ENCODE results near the gene HLA-DMA. TPM values are rescaled to one million over a fixed set of nuclear protein-coding genes. Genes with fewer than 3 reads are reported as not detected.

Gene HLA-DMA
- total and polyA plus RNA-seq, 9 of the 15 experiments (the other 6 are each of a cell fraction or from before 2014, with no cell fraction given), result 0.13 to 0.83 (median 0.51) TPM

DNA sequence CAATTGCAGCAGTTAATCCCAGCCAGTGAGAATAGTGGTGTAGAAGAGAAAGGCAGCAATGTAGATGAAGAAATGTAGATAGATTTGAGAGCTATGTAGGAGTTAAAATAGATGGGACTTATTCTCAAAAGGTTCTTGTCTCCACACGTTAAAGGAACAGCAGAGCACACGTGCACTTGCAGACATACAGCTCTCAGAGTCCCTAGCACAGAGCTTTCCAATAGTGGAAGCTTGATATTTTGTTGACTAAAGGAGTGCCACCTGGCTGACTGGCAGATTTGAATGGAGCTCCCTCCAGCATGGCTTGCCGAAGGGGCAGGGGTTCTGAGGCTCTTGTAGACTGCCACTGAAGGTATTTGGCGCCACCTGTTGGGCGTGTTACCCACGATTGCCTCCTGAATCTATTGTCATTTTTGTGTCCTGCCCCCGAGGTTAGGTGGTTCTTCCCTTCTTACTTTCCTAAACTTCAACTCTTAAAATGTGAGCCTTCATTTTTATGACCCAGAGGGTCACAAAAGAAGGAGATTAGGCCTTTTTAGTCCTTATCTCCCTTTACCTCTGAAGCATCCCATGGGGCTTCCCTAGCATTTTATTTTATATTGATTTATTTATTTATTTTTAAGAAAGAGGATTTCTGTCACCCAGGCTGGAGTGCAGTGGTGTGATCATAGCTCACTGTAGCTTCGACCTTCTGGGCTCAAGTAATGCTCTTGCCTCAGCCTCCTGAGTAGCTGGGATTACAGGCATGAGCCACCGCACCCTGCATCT, 31.9 kb upstream of the HLA-DMA start:
- H4K20me1 ChIP-seq (replicated peaks; ENCODE audit: control insufficient read depth, insufficient read depth, low read length), result peaks cover 29% of the 10 kb centered on the region
- no peak overlapping the region for H3K4me3 ChIP-seq
- H3K4me2 ChIP-seq (ENCODE audit: insufficient read depth, low read length), result no peak overlapping the region
- peaks cover 0 to 6% of the 10 kb centered on the region in 2 experiments; a peak in 2 of 5 replicates for H3K4me1 ChIP-seq (replicated peaks in 1 of 2; ENCODE audit: control insufficient read depth in 2 of 2, insufficient read depth in 2 of 2, low read length in 2 of 2)
- H3K27me3 ChIP-seq (ENCODE audit: control insufficient read depth in 2 of 2, insufficient read depth in 2 of 2, low read length in 2 of 2), result peaks cover 8 to 15% of the 10 kb centered on the region in 2 experiments; a peak in 3 of 5 replicates
- no TSS peak for BruUV-seq (replicated peaks)
- peaks cover 24% of the 10 kb centered on the region for H3K36me3 ChIP-seq (ENCODE audit: control insufficient read depth, insufficient read depth, low read length)
- ATAC-seq (peak; percentile 75), DNase-seq (ENCODE audit: extremely low read depth in 1 of 4, low spot score in 3 of 4) (peak; percentile 80 to 93 (median 80)), FAIRE-seq (peak; percentile 92)
- no peaks in the 10 kb centered on the region for H3K79me2 ChIP-seq (ENCODE audit: control insufficient read depth, insufficient read depth, low read length)
- in situ Hi-C loops (cut with MboI), result loop anchor here (5.0 to 10.0 kb wide), 2 partner anchors 50 to 98 kb away; no protein-coding TSS in a partner anchor
- H3K27ac ChIP-seq (ENCODE audit: extremely low read depth, low read depth, low read length), result no peak overlapping the region
- ChIA-PET POLR2A (interaction anchor here (0.6 to 12.5 kb wide), 15 partner anchors 13 to 930 kb away, joined by 3 to 384 read pairs (median 4); partner anchors contain the start of genes BRD2, HLA-DMB, TAP1 and TAP2), CTCF (ENCODE audit: low intra/inter-chr PET ratio) (interaction anchor here (0.6 to 4.7 kb wide), 14 partner anchors 8 to 574 kb away, joined by 3 to 84 read pairs (median 4); partner anchors contain the start of genes HLA-DMA and TAP2)
- intact Hi-C loops (cut with micrococcal nuclease), result loop anchor here (1.0 kb wide), 3 partner anchors 52 to 147 kb away; partner anchors contain the start of gene TAP2
- no peaks in the 10 kb centered on the region for H3K9me1 ChIP-seq (ENCODE audit: control insufficient read depth, insufficient read depth, low read length)
- H3K9me3 ChIP-seq (replicated peaks; ENCODE audit: control insufficient read depth, insufficient read depth, low read depth, low read length), result no peaks in the 10 kb centered on the region
- WGBS (ENCODE audit: insufficient coverage, low coverage, missing lambda C conversion rate), result 12% methylated on average over 9 of the region's 9 CpGs
- no peak overlapping the region for H2AFZ ChIP-seq (ENCODE audit: low read depth, low read length)
- H3K9ac ChIP-seq (ENCODE audit: insufficient read depth in 1 of 2, low read depth in 2 of 2, low read length in 2 of 2), result no peak overlapping the region
- TF ChIP-seq GTF2E2 (tag; IDR thresholded peaks at IDR 0.05) (no peak), GTF2F1 (IDR thresholded peaks at IDR 0.05; ENCODE audit: low read depth, low read length) (no peak), ARID1B (IDR thresholded peaks at IDR 0.05) (no peak), ZNF3 (CRISPR knock-in tag; IDR thresholded peaks at IDR 0.05) (no peak), ZEB2 (IDR thresholded peaks at IDR 0.05) (no peak), CC2D1A (IDR thresholded peaks at IDR 0.05) (peak; percentile 90; the same call in 1 of the 2 replicates), TAF7 (tag; IDR thresholded peaks at IDR 0.05) (no peak), SOX6 (IDR thresholded peaks at IDR 0.05) (0 out of 2 replicates have a peak, but pooled peaks have one; percentile 17), RBM14 (IDR thresholded peaks at IDR 0.05; ENCODE audit: borderline replicate concordance, insufficient read depth, low read depth, low read length) (no peak), ZNF274 (IDR thresholded peaks at IDR 0.05; ENCODE audit: borderline replicate concordance, low read depth, low read length) (no peak), CHCHD3 (CRISPR knock-in tag; IDR thresholded peaks at IDR 0.05) (no peak), ZNF140 (CRISPR knock-in tag; IDR thresholded peaks at IDR 0.05) (no peak), CBX5 (IDR thresholded peaks at IDR 0.05; ENCODE audit: borderline replicate concordance, low read depth) (no peak), TCF3 (CRISPR knock-in tag; IDR thresholded peaks at IDR 0.05) (no peak), ZNF316 (IDR thresholded peaks at IDR 0.05) (no peak), RBM15 (IDR thresholded peaks at IDR 0.05; ENCODE audit: insufficient read depth, low read length) (no peak), JUND (IDR thresholded peaks at IDR 0.05; ENCODE audit: borderline replicate concordance, low read depth, low read length) (peak; percentile 44; the same call in 1 of the 2 replicates), JUND (tag; IDR thresholded peaks at IDR 0.05; ENCODE audit: borderline replicate concordance, low read depth, low read length) (no peak)
- TF ChIP-seq, protein P1, sequence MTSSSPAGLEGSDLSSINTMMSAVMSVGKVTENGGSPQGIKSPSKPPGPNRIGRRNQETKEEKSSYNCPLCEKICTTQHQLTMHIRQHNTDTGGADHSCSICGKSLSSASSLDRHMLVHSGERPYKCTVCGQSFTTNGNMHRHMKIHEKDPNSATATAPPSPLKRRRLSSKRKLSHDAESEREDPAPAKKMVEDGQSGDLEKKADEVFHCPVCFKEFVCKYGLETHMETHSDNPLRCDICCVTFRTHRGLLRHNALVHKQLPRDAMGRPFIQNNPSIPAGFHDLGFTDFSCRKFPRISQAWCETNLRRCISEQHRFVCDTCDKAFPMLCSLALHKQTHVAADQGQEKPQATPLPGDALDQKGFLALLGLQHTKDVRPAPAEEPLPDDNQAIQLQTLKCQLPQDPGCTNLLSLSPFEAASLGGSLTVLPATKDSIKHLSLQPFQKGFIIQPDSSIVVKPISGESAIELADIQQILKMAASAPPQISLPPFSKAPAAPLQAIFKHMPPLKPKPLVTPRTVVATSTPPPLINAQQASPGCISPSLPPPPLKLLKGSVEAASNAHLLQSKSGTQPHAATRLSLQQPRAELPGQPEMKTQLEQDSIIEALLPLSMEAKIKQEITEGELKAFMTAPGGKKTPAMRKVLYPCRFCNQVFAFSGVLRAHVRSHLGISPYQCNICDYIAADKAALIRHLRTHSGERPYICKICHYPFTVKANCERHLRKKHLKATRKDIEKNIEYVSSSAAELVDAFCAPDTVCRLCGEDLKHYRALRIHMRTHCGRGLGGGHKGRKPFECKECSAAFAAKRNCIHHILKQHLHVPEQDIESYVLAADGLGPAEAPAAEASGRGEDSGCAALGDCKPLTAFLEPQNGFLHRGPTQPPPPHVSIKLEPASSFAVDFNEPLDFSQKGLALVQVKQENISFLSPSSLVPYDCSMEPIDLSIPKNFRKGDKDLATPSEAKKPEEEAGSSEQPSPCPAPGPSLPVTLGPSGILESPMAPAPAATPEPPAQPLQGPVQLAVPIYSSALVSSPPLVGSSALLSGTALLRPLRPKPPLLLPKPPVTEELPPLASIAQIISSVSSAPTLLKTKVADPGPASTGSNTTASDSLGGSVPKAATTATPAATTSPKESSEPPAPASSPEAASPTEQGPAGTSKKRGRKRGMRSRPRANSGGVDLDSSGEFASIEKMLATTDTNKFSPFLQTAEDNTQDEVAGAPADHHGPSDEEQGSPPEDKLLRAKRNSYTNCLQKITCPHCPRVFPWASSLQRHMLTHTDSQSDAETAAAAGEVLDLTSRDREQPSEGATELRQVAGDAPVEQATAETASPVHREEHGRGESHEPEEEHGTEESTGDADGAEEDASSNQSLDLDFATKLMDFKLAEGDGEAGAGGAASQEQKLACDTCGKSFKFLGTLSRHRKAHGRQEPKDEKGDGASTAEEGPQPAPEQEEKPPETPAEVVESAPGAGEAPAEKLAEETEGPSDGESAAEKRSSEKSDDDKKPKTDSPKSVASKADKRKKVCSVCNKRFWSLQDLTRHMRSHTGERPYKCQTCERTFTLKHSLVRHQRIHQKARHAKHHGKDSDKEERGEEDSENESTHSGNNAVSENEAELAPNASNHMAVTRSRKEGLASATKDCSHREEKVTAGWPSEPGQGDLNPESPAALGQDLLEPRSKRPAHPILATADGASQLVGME (CRISPR knock-in tag; IDR thresholded peaks at IDR 0.05), result no peak

Measured in K562 (cell line).